GM19463 (cell line): ENCODE measurements around the gene HTRA1.

ENCODE experiments used
- ATAC-seq: cut with Tn5 transposase; IDR thresholded peaks from one replicate; pipeline ENCODE4 v1.9.1; 2021; ENCODE audit warnings: mild to moderate bottlenecking, moderate library complexity; ENCODE audit not compliant: unreplicated experiment

Gene HTRA1

GRCh38 chr10:122471531-122472177 lies 10.3 kb downstream of the HTRA1 start:
- ATAC-seq = no peak

- no peak for ATAC-seq
Observed at GRCh38 chr10:122473116-122473515, 11.8 kb downstream of the HTRA1 start.

- ATAC-seq = no peak
Observed at GRCh38 chr10:122474131-122474818, 12.9 kb downstream of the HTRA1 start.

- no peak for ATAC-seq
Observed at GRCh38 chr10:122475100-122475499, 13.7 kb downstream of the HTRA1 start.

- ATAC-seq = no peak
Observed at GRCh38 chr10:122475591-122476332, 14.4 kb downstream of the HTRA1 start.

GRCh38 chr10:122476333-122476695 lies 15.0 kb downstream of the HTRA1 start:
- no peak for ATAC-seq

GRCh38 chr10:122477436-122477835 lies 16.1 kb downstream of the HTRA1 start:
- no peak for ATAC-seq

- ATAC-seq = no peak
Observed at GRCh38 chr10:122478971-122479370, 17.6 kb downstream of the HTRA1 start.

GRCh38 chr10:122480146-122480833 lies 18.9 kb downstream of the HTRA1 start:
- ATAC-seq = no peak

GRCh38 chr10:122481296-122482056 lies 20.1 kb downstream of the HTRA1 start:
- ATAC-seq = no peak

- no peak for ATAC-seq
Observed at GRCh38 chr10:122484276-122485060, 23.1 kb downstream of the HTRA1 start.

GRCh38 chr10:122485670-122486069 lies 24.3 kb downstream of the HTRA1 start:
- ATAC-seq = no peak

GRCh38 chr10:122486406-122487080 lies 25.2 kb downstream of the HTRA1 start:
- no peak for ATAC-seq

- no peak for ATAC-seq
Observed at GRCh38 chr10:122487174-122487765, 25.9 kb downstream of the HTRA1 start.

- ATAC-seq = no peak
Observed at GRCh38 chr10:122490268-122490667, 28.9 kb downstream of the HTRA1 start.

GRCh38 chr10:122490786-122491680 lies 29.7 kb downstream of the HTRA1 start:
- ATAC-seq = no peak

GRCh38 chr10:122492006-122492405 lies 30.7 kb downstream of the HTRA1 start:
- ATAC-seq = no peak

- ATAC-seq = no peak
Observed at GRCh38 chr10:122492999-122493481, 31.7 kb downstream of the HTRA1 start.
